GM12878 (cell line): Measurements from ENCODE around the gene USP10. TPM values are rescaled to one million over a fixed set of nuclear protein-coding genes. Genes with fewer than 3 reads are reported as not detected.
A peak's percentile ranks its signal among the peaks of the same experiment; 100 is the strongest.

Source experiments
- ATAC-seq: fragments of 200-7000 bp; cut with Tn5 transposase; 3 replicates; pipeline ENCODE4 v1.9.1; 2020; ENCODE audit warnings: mild to moderate bottlenecking, moderate library complexity
- BruUV-seq: library from RNA; stranded (reverse); fragments of 400-500 nt; replicated peaks from 2 replicates; lab custom pipeline; 2021; lab: Mats Ljungman, UMichigan
- CTCF ChIA-PET: fragments of 300-600 bp; sonication (Branson Sonifier 250); formaldehyde crosslinking; extraction: SDS; loops from one replicate; lab custom pipeline; 2021; ENCODE audit warnings: inconsistent platforms; lab: Yijun Ruan, JAX
- POLR2A ChIA-PET: fragments of 350-600 bp; formaldehyde crosslinking; extraction: SDS; loops from one replicate; lab custom pipeline; 2021; ENCODE audit warnings: inconsistent platforms; lab: Charles Lee
- RAD21 ChIA-PET: fragments of 300-600 bp; sonication (Branson Sonifier 250); formaldehyde crosslinking; loops from one replicate; lab custom pipeline; 2023; ENCODE audit warnings: antibody characterized with exemption; ENCODE audit not compliant: unreplicated experiment; lab: Charles Lee
- SMC1A ChIA-PET: fragments of 300-600 bp; sonication (Branson Sonifier 250); formaldehyde crosslinking; loops from one replicate; lab custom pipeline; 2023; ENCODE audit not compliant: unreplicated experiment, uncharacterized antibody; lab: Charles Lee
- DNase-seq: peaks from one replicate; pipeline ENCODE4 v3.0.0-alpha.2; 2011; ENCODE audit warnings: low read depth, low spot score
- FAIRE-seq: peaks from 3 replicates; lab custom pipeline; 2011; peaks lifted over from hg19 to GRCh38; lab: Jason Lieb, UNC
- H2AFZ ChIP-seq: 2 replicates; pipeline ENCODE4 v1.6.0; 2011; ENCODE audit warnings: low read depth, low read length, control low read depth; ENCODE audit not compliant: control insufficient read depth
- H3K27ac ChIP-seq: 2 replicates; pipeline ENCODE4 v1.5.1; 2011; ENCODE audit warnings: control low read depth; ENCODE audit not compliant: control insufficient read depth, insufficient read depth
- H3K27me3 ChIP-seq, 2 experiments: replicated peaks in 1 of 2; 2 replicates each; pipeline versions ENCODE4 v1.6.0 to v1.6.1; 2011; ENCODE audit warnings: low read length in 1 of 2; ENCODE audit not compliant: control insufficient read depth in 2 of 2, insufficient read depth in 2 of 2
- H3K36me3 ChIP-seq, 2 experiments: 2 replicates each; pipeline ENCODE4 v1.5.1; 2011; ENCODE audit warnings: low read length in 1 of 2; ENCODE audit not compliant: control insufficient read depth in 2 of 2, insufficient read depth in 2 of 2
- H3K4me1 ChIP-seq: 2 replicates; pipeline ENCODE4 v1.6.1; 2011; ENCODE audit warnings: mild to moderate bottlenecking, low read length, moderate library complexity, mixed read lengths; ENCODE audit not compliant: control insufficient read depth, insufficient read depth
- H3K4me2 ChIP-seq: 2 replicates; pipeline ENCODE4 v1.6.0; 2011; ENCODE audit warnings: control low read depth; ENCODE audit not compliant: control insufficient read depth, insufficient read depth
- H3K4me3 ChIP-seq: fragments of 200-600 bp; sonication (generic); 2 replicates; pipeline ENCODE4 v1.5.1; 2016
- H3K79me2 ChIP-seq: 2 replicates; pipeline ENCODE4 v1.6.0; 2011; ENCODE audit warnings: low read length; ENCODE audit not compliant: control insufficient read depth, insufficient read depth
- H3K9ac ChIP-seq: 2 replicates; pipeline ENCODE4 v1.8.0; 2011; ENCODE audit warnings: low read length, control low read depth, mixed read lengths; ENCODE audit not compliant: control insufficient read depth, insufficient read depth
- H3K9me3 ChIP-seq: replicated peaks from 3 replicates; pipeline ENCODE4 v1.5.1; 2011; ENCODE audit warnings: mild to moderate bottlenecking, low read length; ENCODE audit not compliant: control insufficient read depth, insufficient read depth
- H4K20me1 ChIP-seq: 2 replicates; pipeline ENCODE4 v1.6.0; 2011; ENCODE audit not compliant: control insufficient read depth, insufficient read depth
- MTA3 ChIP-seq: IDR thresholded peaks from 2 replicates; pipeline ENCODE4 v1.6.1; 2012; ENCODE audit warnings: low read length, inconsistent platforms, borderline replicate concordance
- NFYB ChIP-seq: IDR thresholded peaks from 2 replicates; pipeline ENCODE4 v1.6.1; 2011; ENCODE audit warnings: low read depth, mild to moderate bottlenecking, low read length, improper control_type of control experiment, moderate library complexity; ENCODE audit not compliant: insufficient read depth
- SIX5 ChIP-seq: IDR thresholded peaks from 2 replicates; pipeline ENCODE4 v1.6.1; 2011; ENCODE audit warnings: mild to moderate bottlenecking, low read depth, low read length, moderate library complexity; ENCODE audit not compliant: severe bottlenecking
- ZNF687 ChIP-seq: fragments of 450-650 bp; IDR thresholded peaks from 2 replicates; pipeline ENCODE4 v1.6.1; 2017; ENCODE audit warnings: mild to moderate bottlenecking, moderate library complexity
- WGBS: methylation state at CpG from one replicate; pipeline ENCODE4 v1.1.6; 2016; ENCODE audit warnings: low lambda C conversion rate; ENCODE audit not compliant: insufficient replicate concordance, insufficient coverage; ENCODE audit errors: missing lambda C conversion rate; 5-methylcytosine and 5-hydroxymethylcytosine counted together
- in situ Hi-C: fragments of 300-500 bp; cut with MboI; formaldehyde crosslinking; loops from 9 replicates; pipeline ENCODE4 v1.14.3; 2018; ENCODE audit warnings: mixed read lengths
- intact Hi-C: fragments of 100-400 bp; cut with micrococcal nuclease; formaldehyde crosslinking; loops from one replicate; pipeline ENCODE4 v1.14.2; 2022; ENCODE audit not compliant: unreplicated experiment
- polyA plus RNA-seq, 11 experiments: library from polyadenylated mRNA; depleted of rRNA in 4 of 11; unstranded in 6 of 11; stranded (reverse) in 5 of 11; fragments of >200 nt; fragmentation: Nextera tagmentation in 4 of 11; fragmentation: Illumina TruSeq in 1 of 11; extraction: Ambion mirVana in 4 of 11; extraction: Trizol in 1 of 11; gene quantifications; 1 replicate in 1 of 11; 2 replicates in 10 of 11; pipeline versions ENCODE4 v1.2.1 to v1.2.3, GENCODE V29; 2011 to 2016; ENCODE audit warnings: inconsistent platforms in 2 of 11, missing spikeins in 2 of 11, low read depth in 1 of 11
- total RNA-seq, 4 experiments: library from RNA; depleted of rRNA in 3 of 4; stranded (reverse); fragments of >200 nt in 3 of 4; fragmentation: Illumina TruSeq in 1 of 4; extraction: Trizol in 1 of 4; gene quantifications; 2 replicates each; pipeline versions ENCODE4 v1.2.1 to v1.2.3, GENCODE V29; 2013 to 2021
- TF ChIP-seq, protein P1 (sequence below): fragments of 450-650 bp; IDR thresholded peaks from 2 replicates; pipeline ENCODE4 v1.6.1; 2016; ENCODE audit warnings: mild to moderate bottlenecking, moderate library complexity, borderline replicate concordance

USP10 gene
- total and polyA plus RNA-seq, 10 of the 15 experiments (the other 5 are each of a cell fraction or from before 2014, with no cell fraction given): 46.1 to 160 (median 105) TPM

DNA sequence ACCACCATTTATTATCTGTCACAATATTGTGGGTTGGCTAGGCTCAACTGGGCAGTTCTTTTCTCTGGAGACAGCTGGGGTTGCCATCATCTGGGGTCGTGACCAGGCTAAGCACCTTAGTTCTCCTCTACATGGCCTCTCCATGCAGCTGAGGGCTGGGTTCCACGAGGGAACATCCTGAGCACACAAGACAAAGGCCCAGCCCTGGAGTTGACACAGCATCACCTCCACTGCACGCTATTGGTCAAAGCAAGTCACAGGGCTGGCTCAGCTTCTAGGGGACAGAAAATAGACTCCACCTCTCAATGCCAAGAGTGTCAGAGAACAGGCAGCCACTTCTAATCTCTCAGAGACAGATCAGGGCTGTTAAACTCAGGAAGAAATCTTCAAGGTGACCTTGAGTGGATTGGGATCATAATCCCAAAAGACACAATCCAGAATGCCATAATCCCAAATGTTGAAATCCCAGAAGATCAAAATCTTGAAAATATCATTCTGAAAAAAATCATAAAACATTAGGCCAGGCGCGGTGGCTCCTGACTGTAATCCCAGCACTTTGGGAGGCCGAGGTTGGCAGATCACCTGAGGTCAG, 13.0 kb upstream of the USP10 start:
- intact Hi-C loops: no loop called here
- BruUV-seq: no TSS peak
- POLR2A ChIA-PET: interaction anchor here (1.1 kb wide), 1 partner anchor 11 kb away, joined by 6 read pairs; no protein-coding TSS in a partner anchor

More for the DNA sequence above, 13.0 kb upstream of the USP10 start:
- no peaks in the 10 kb centered on the region for H3K79me2 ChIP-seq
- TF ChIP-seq, protein P1, sequence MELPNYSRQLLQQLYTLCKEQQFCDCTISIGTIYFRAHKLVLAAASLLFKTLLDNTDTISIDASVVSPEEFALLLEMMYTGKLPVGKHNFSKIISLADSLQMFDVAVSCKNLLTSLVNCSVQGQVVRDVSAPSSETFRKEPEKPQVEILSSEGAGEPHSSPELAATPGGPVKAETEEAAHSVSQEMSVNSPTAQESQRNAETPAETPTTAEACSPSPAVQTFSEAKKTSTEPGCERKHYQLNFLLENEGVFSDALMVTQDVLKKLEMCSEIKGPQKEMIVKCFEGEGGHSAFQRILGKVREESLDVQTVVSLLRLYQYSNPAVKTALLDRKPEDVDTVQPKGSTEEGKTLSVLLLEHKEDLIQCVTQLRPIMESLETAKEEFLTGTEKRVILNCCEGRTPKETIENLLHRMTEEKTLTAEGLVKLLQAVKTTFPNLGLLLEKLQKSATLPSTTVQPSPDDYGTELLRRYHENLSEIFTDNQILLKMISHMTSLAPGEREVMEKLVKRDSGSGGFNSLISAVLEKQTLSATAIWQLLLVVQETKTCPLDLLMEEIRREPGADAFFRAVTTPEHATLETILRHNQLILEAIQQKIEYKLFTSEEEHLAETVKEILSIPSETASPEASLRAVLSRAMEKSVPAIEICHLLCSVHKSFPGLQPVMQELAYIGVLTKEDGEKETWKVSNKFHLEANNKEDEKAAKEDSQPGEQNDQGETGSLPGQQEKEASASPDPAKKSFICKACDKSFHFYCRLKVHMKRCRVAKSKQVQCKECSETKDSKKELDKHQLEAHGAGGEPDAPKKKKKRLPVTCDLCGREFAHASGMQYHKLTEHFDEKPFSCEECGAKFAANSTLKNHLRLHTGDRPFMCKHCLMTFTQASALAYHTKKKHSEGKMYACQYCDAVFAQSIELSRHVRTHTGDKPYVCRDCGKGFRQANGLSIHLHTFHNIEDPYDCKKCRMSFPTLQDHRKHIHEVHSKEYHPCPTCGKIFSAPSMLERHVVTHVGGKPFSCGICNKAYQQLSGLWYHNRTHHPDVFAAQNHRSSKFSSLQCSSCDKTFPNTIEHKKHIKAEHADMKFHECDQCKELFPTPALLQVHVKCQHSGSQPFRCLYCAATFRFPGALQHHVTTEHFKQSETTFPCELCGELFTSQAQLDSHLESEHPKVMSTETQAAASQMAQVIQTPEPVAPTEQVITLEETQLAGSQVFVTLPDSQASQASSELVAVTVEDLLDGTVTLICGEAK: no peak
- no peak for TF ChIP-seq SIX5
- TF ChIP-seq NFYB: peak; percentile 63; the same call in 1 of the 2 replicates
- TF ChIP-seq ZNF687: no peak
- no peak for TF ChIP-seq MTA3
- no peak overlapping the region for H3K4me2 ChIP-seq
- H3K4me3 ChIP-seq: no peak overlapping the region
- FAIRE-seq (no peak), DNase-seq (no peak), ATAC-seq (peak; percentile 61)
- CTCF ChIA-PET: interaction anchor here (1.3 to 1.6 kb wide), 5 partner anchors 14 to 54 kb away, joined by 4 to 10 read pairs (median 6); no protein-coding TSS in a partner anchor
- SMC1A ChIA-PET: interaction anchor here (0.8 to 2.3 kb wide), 5 partner anchors 13 to 40 kb away, joined by 3 to 7 read pairs (median 4); no protein-coding TSS in a partner anchor
- no peaks in the 10 kb centered on the region for H3K36me3 ChIP-seq
- H3K9me3 ChIP-seq: no peaks in the 10 kb centered on the region; the same call in 2 of the 3 replicates
- no peaks in the 10 kb centered on the region for H3K27me3 ChIP-seq
- peak overlapping the region; percentile 38; the same call in 1 of the 2 replicates for H3K27ac ChIP-seq
- WGBS: 97% methylated on average over 6 of the region's 6 CpGs
- H3K4me1 ChIP-seq: peaks cover 10% of the 10 kb centered on the region
- H2AFZ ChIP-seq: no peak overlapping the region
- H3K9ac ChIP-seq: no peak overlapping the region
- RAD21 ChIA-PET: interaction anchor here (0.8 to 1.5 kb wide), 2 partner anchors 14 to 64 kb away, joined by 3 to 9 read pairs; no protein-coding TSS in a partner anchor
- in situ Hi-C loops: no loop called here
- H4K20me1 ChIP-seq: no peaks in the 10 kb centered on the region
